Superior temporal gyrus (tissue), 1 donor: Measurements from ENCODE around the gene ASCL2.

Source experiments
- DNase-seq: peaks from one replicate; pipeline ENCODE4 v3.0.0-alpha.2; 2016; ENCODE audit errors: extremely low spot score

ASCL2 gene

GRCh38 chr11:2234963-2235362, 35.4 kb downstream of the ASCL2 start:
- no peak for DNase-seq

GRCh38 chr11:2233693-2234455, 36.5 kb downstream of the ASCL2 start:
- no peak for DNase-seq

GRCh38 chr11:2229713-2230297, 40.6 kb downstream of the ASCL2 start:
- no peak for DNase-seq

GRCh38 chr11:2224254-2224653, 46.1 kb downstream of the ASCL2 start:
- no peak for DNase-seq

GRCh38 chr11:2223153-2223794, 47.1 kb downstream of the ASCL2 start:
- DNase-seq, result no peak

- no peak for DNase-seq
These were observed 47.9 kb downstream of the ASCL2 start for GRCh38 chr11:2222451-2222850.

- no peak for DNase-seq
These were observed 48.8 kb downstream of the ASCL2 start for GRCh38 chr11:2221591-2221990.

- no peak for DNase-seq
These were observed 49.4 kb downstream of the ASCL2 start for GRCh38 chr11:2221024-2221423.

GRCh38 chr11:2220173-2220771, 50.1 kb downstream of the ASCL2 start:
- DNase-seq, result no peak

- DNase-seq, result no peak
These were observed 50.9 kb downstream of the ASCL2 start for GRCh38 chr11:2219318-2220017.
